Raji (cell line): ENCODE measurements around the gene ANKRD37.

Experiments
- POLR2A ChIP-seq: IDR thresholded peaks from 2 replicates; pipeline ENCODE4 v1.6.1; 2011; ENCODE audit warnings: low read depth, low read length, control low read depth; ENCODE audit not compliant: insufficient read depth

Gene ANKRD37

GRCh38 chr4:185395956-185396723 lies 501 bp upstream of the ANKRD37 start:
- TF ChIP-seq POLR2A: peak; percentile 72

DNA sequence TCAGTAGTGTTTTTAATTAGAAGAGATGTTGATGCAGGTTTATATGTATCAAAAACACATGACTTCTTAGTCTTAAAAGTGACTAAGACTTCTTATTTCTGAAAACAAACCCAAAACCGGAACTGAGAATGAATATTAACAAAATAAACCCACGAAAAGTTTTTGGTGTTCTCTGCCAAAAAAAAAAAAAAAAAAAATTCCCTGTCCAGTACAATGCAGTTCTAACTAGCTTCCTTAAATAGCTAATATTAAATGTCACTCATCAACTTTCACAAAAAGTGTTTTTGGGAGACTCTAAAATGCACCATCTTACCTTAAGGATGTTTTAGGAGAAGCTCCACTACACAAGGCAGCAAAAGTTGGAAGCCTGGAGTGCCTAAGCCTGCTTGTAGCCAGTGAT lies 2.0 kb downstream of the ANKRD37 start:
- TF ChIP-seq POLR2A: no peak

- no peak for TF ChIP-seq POLR2A
Observed at GRCh38 chr4:185399466-185399865, 2.8 kb downstream of the ANKRD37 start.

DNA sequence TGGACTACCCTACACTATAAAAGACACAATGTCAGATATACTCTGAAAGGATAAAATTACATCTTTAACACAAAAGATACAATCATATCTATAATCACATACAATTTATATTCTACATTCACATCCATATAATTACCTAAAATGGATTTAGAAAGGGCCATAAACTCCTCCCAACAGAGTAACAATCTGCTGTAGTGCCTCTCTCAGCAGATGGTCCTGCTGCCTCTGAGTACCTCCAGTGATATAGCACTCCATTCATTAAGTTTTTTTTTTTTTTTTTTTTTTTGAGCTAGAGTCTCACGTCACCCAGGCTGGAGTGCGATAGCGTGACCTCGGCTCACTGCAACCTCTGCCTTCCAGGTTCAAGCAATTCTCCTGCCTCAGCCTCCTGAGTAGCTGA lies 7.4 kb downstream of the ANKRD37 start:
- no peak for TF ChIP-seq POLR2A

DNA sequence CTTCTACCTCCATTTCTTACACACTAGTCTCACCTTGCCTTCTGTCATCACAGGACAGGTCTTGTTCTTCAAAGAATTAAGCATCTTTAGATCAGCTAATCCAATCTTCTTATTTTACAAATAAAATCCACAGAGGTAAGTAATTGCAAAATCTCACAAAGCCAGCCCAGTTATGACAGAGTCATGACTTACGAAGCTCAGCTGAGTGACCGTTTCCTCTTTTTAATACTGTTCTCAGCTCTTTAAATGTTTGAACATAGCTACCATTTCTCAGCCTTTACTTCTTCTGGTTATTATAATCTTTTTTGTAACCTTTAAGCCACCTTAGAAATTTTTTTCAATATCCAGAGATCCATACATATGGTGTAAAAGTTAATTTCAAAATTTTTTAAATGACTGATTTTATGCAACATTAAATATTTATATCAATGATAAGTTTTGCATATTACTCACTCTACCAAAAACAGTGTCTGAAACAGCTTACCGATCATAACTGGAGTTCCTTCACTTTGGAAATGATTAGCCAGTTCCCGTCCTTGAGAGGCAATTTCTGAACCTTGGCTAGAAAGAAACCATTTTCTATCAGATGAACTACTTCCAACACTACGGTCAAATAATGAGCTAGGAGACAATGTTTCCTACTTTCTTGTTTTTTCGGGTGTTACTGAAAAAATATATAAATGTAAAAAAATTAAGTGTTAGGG lies 8.8 kb downstream of the ANKRD37 start:
- no peak for TF ChIP-seq POLR2A

- TF ChIP-seq POLR2A: no peak
Observed at GRCh38 chr4:185408432-185408831, 11.8 kb downstream of the ANKRD37 start.

- TF ChIP-seq POLR2A: no peak
Observed at GRCh38 chr4:185411849-185412248, 15.2 kb downstream of the ANKRD37 start.

- no peak for TF ChIP-seq POLR2A
Observed at GRCh38 chr4:185412412-185412811, 15.8 kb downstream of the ANKRD37 start.

GRCh38 chr4:185416955-185417354 lies 20.3 kb downstream of the ANKRD37 start:
- no peak for TF ChIP-seq POLR2A

DNA sequence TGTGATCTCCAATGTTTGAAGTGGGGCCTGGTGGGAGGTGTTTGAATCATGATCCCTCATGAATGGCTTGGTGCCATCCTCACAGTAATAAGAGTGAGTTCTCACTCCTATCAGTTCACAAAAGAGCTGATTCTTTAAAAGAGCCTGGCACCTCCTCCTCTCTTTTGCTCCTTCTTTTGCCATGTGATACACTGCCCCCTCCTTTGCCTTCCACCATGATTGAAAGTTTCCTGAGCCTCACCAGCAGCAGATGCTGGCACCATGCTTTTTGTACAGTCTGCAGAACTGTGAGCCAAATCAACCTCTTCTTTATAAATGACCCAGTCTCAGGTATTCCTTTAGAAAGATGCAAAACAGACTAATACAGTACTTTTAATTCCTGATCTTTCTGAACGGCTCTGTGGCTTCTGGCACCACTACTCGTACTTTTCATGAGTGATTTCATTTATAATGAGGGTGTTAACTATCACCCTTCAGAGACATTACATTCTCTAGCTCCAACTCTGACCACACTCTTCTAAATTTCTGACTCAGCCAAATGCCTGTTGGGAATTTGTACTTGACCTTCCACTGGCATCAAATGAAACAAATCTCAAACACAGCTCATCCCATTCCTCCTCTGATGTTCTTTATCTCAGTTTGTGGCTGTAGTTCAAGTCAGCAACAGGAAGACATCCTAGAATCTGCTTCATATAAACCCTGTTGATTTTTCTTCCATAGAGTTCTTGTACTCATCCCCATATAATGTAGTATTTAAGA lies 24.9 kb downstream of the ANKRD37 start:
- TF ChIP-seq POLR2A: no peak

DNA sequence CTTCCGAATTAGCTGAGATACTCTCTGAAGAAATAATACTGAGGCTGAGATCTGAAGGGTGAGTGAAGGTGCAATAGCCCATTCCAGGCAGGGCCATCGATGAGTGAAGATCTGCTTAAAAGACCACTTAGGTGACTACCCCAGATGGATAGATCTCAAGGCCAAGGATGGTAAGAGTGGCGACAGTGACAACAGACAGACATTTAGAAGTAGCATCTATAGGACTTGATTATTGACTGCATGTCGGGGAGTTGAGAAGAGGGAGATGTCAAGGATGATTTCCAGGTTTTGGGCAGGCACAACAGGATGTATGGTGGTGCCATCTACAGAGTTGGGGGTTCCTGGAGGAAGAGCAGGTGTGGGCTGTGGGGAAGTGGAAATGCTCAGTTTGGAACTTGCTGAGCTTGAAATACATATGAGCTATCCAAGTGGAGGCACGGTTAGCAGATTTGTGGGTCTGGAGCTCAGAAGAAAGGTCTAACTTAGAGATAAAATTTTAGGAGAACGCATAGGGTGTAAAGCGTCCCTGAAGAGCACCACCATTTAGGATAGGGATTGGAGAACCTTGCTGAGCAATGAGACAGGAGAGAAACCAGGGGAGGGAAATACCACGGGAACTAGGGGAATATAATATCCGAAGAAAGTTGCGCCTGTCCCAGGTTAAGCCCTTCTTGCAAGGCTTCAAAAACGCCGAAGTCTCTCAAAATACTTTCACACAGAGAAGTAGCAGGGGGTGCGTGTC lies 28.4 kb downstream of the ANKRD37 start:
- TF ChIP-seq POLR2A: no peak

DNA sequence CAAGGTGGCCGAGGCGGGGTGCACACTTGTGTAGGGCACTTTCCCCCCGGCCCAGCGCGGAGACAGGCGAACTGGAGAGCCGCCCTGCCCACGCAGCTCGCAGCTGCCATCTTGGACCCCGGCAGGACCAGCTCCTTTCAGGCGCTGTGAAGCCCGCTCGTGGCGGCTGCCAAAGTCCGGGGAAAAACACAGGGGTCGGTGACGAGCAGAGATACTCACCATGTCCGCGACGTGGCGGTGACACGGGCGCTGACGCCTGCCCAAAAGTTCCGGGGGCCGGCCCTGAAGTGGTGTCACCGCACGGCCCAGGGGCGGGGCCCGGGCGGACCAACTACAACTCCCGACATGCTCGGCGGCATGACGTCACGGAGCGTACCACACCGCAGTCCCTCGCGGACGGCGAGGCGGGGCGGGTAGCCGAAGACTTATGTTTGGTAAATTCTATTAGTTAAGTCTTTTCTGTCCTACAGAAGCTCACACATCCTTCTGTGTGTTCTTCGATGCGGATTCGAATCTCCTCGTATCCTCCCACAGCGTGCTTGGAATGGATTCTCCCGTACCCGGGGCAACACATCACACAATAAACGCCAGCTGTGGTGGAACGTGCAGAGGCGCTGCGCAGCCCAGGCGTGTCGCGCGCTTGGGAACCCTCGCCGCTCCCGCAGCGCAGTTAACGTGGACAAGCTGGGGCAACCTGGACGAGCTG lies 29.2 kb downstream of the ANKRD37 start, which contains the start of gene UFSP2:
TSS of gene UFSP2 (minus strand) at position 318 of the 706 bp plus-strand sequence. CDS start at position 222, 96 bp downstream.
- TF ChIP-seq POLR2A: peak; percentile 79

DNA sequence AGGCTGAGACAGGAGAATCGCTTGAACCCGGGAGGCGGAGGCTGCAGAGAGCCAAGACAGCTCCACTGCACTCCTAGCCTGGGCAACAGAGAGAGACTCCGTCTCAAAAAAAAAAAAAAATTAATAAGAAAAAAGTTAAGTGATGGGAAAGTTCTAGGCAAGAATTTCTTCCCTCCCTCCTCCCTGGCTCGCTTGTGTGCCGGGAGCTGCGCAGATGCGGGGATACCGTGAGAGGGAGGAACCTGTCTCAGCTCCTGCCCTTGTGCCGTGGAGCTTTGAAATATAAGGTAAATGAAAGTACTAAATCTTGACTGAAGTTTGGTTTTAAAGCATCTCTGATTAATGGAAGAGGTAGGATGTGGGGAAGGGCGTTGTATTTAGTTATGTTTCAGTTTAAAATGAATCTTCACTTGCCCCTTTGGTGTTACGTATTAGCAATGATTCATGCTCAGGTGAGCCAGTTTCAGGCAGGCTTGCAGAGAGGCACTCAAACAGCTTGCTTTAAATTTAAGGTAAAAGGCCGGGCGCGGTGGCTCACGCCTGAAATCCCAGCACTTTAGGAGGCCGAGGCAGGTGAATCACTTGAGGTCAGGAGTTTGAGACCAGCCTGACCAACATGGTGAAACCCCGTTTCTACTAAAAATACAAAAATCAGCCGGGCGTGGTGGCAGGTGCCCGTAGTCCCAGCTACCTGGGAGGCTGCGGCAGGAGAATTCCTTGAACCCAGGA lies 30.5 kb downstream of the ANKRD37 start:
- no peak for TF ChIP-seq POLR2A

DNA sequence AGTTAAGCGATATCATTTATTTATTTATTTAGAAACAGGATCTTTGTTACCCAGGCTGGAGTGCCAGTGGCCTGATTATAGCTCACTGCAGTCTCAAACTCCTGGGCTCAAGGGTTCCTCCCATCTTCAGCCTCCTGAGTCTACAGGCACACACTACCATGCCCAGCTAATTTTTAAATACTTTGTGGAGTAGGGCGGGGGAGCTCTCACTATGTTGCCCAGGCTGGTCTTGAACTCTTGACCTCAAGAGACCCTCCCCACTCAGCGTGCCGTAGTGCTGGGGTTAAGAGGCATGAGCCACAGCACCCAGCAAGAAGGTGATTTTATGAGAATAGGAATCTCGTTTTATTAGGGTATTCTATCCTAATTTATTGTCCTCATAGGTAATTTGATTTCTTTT lies 33.0 kb downstream of the ANKRD37 start:
- no peak for TF ChIP-seq POLR2A

DNA sequence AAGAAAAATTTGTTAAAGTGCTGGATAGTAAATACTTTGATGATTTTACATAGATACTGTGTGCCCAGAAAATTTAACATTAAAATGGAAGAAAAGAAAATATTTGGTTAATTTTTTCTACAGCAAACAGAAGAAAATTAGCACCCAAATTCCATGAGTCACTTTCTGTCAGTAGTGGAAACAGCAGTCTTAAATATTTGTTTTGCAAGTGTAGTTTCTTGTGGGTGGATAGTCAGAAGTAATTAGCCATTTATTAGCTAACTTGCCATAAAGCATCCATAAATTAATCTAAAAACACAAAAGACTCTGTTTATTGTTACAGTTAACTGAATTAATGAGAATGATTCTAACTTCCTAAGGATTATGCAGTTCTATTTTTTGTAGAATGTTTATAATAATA lies 38.8 kb downstream of the ANKRD37 start:
- TF ChIP-seq POLR2A: no peak
